HG03103 (cell line): Measurements from ENCODE around the gene SLC6A3.

Source experiments
- ATAC-seq: cut with Tn5 transposase; IDR thresholded peaks from one replicate; pipeline ENCODE4 v1.9.1; 2021; ENCODE audit warnings: low read depth; ENCODE audit not compliant: unreplicated experiment

The SLC6A3 gene

GRCh38 chr5:1357946-1358725 lies 87.1 kb downstream of the SLC6A3 start:
- ATAC-seq = no peak

- no peak for ATAC-seq
Observed at GRCh38 chr5:1356873-1357787, 88.1 kb downstream of the SLC6A3 start.

GRCh38 chr5:1354576-1354975 lies 90.7 kb downstream of the SLC6A3 start:
- no peak for ATAC-seq

- no peak for ATAC-seq
Observed at GRCh38 chr5:1352231-1353219, 92.7 kb downstream of the SLC6A3 start.

- no peak for ATAC-seq
Observed at GRCh38 chr5:1351156-1351555, 94.1 kb downstream of the SLC6A3 start.

- no peak for ATAC-seq
Observed at GRCh38 chr5:1349246-1349645, 96.0 kb downstream of the SLC6A3 start.

GRCh38 chr5:1348986-1349245 lies 96.3 kb downstream of the SLC6A3 start:
- ATAC-seq = no peak

- ATAC-seq = no peak
Observed at GRCh38 chr5:1347571-1347970, 97.7 kb downstream of the SLC6A3 start.

GRCh38 chr5:1346627-1347440 lies 98.4 kb downstream of the SLC6A3 start:
- no peak for ATAC-seq

GRCh38 chr5:1345876-1346626 lies 99.2 kb downstream of the SLC6A3 start:
- no peak for ATAC-seq

- peak; percentile 67 for ATAC-seq
Observed at GRCh38 chr5:1344975-1345838, 100.0 kb downstream of the SLC6A3 start, which contains the start of gene CLPTM1L. TSS of gene CLPTM1L (minus strand) at chr5:1345099. CDS start at chr5:1344841, 258 bp downstream.

- ATAC-seq = no peak
Observed at GRCh38 chr5:1343931-1344901, 101.0 kb downstream of the SLC6A3 start.

- ATAC-seq = no peak
Observed at GRCh38 chr5:1343315-1343751, 101.9 kb downstream of the SLC6A3 start.
